Spinal cord (tissue), 10 donors: ENCODE measurements around the gene RNASE3. TPM values are rescaled to one million over a fixed set of nuclear protein-coding genes. Genes with fewer than 3 reads are reported as not detected.
"Not testable (repeated sequence)": the region's sequence is repeated elsewhere in the genome, so short reads cannot be mapped to it uniquely, and the experiment has no call there.

Experiments used
- DNase-seq, 6 donors: peaks; one replicate each; pipeline versions ENCODE4 v3.0.0 to v3.0.0-alpha.2; 2013 to 2015; ENCODE audit warnings: low spot score in 6 of 6, low read depth in 4 of 6
- H3K27ac ChIP-seq: one replicate; pipeline ENCODE4 v1.5.1; 2013; ENCODE audit warnings: low read depth, low read length, control low read depth
- H3K27me3 ChIP-seq: one replicate; pipeline ENCODE4 v1.6.1; 2013; ENCODE audit warnings: low read length; ENCODE audit not compliant: control insufficient read depth, insufficient read depth
- H3K36me3 ChIP-seq: one replicate; pipeline ENCODE4 v1.6.1; 2013; ENCODE audit warnings: low read length; ENCODE audit not compliant: control insufficient read depth, insufficient read depth
- H3K4me1 ChIP-seq: one replicate; pipeline ENCODE4 v1.6.1; 2013; ENCODE audit warnings: low read length; ENCODE audit not compliant: control insufficient read depth, insufficient read depth
- H3K4me3 ChIP-seq: one replicate; pipeline ENCODE4 v1.5.1; 2013; ENCODE audit warnings: low read depth, low read length, control low read depth
- H3K9me3 ChIP-seq: one replicate; pipeline ENCODE4 v1.6.1; 2013; ENCODE audit warnings: low read length; ENCODE audit not compliant: control insufficient read depth, insufficient read depth
- WGBS: methylation state at CpG from one replicate; pipeline ENCODE4 v1.1.5; 2013; ENCODE audit warnings: missing lambda C conversion rate; ENCODE audit not compliant: insufficient coverage; 5-methylcytosine and 5-hydroxymethylcytosine counted together
- polyA plus RNA-seq, 2 donors: library from polyadenylated mRNA; unstranded; fragments of 120-200 nt; gene quantifications; one replicate each; pipeline ENCODE4 v1.2.1, GENCODE V29; 2013; ENCODE audit not compliant: insufficient read length in 2 of 2
- total RNA-seq, 2 donors: library from RNA; depleted of rRNA in 1 of 2; stranded (reverse); fragments of 120-200 nt in 1 of 2; fragments of >200 nt in 1 of 2; gene quantifications; one replicate each; pipeline versions ENCODE4 v1.2.3 to v1.2.4, GENCODE V29; 2013 to 2014
- donor health status: healthy.

The RNASE3 gene
- total and polyA plus RNA-seq, 4 donors = 0.24 to 3.7 (median 0.55) TPM; not detected in 1

DNA sequence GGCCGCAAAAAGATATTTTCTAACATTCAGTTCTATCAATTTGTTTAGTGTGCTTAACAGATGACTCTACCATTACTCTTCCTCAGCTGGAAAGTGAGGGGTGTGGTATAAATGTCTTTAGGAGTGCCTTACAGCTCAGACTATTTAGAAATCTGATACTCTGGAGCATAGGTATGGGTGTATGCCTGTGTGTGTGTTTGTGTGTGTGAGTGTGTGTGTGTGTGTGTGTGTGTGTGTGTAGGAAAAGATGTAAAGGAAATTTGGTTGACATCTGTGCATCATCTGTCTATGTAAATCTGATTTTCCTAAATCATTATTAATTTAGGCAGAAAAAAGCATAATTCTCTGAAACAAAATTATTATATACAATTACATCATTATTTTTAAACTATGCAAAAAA is 16.0 kb downstream of the RNASE3 start:
- Histone ChIP-seq H3K36me3 (no peaks in the 10 kb centered on the region), H3K27ac (no peak overlapping the region), H3K4me1 (no peaks in the 10 kb centered on the region), H3K9me3 (no peaks in the 10 kb centered on the region), H3K4me3 (no peak overlapping the region), H3K27me3 (no peaks in the 10 kb centered on the region)
- no CpG with 5 or more reads among the region's 1 CpG for WGBS
- DNase-seq = no peak

DNA sequence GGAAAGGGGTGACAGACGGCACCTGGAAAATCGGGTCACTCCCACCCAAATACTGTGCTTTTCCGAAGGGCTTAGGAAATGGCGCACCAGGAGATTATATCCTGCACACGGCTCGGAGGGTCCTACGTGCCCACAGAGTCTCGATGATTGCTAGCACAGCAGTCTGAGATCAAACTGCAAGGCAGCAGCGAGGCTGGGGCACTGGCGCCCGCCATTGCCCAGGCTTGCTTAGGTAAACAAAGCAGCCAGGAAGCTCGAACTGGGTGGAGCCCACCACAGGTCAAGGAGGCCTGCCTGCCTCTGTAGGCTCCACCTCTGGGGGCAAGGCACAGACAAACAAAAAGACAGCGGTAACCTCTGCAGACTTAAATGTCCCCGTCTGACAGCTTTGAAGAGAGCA is 19.6 kb downstream of the RNASE3 start:
- H3K27ac ChIP-seq, DNase-seq, H3K36me3 ChIP-seq, H3K9me3 ChIP-seq, H3K4me1 ChIP-seq, H3K4me3 ChIP-seq, H3K27me3 ChIP-seq: not testable (repeated sequence)
- WGBS = 84% methylated on average over 12 of the region's 14 CpGs

- not testable (repeated sequence) for H3K4me3 ChIP-seq, H3K27me3 ChIP-seq, H3K9me3 ChIP-seq, H3K36me3 ChIP-seq, H3K4me1 ChIP-seq, H3K27ac ChIP-seq, DNase-seq
- WGBS = 77% methylated on average over 3 of the region's 11 CpGs
Observed at GRCh38 chr14:20919038-20919756, 28.0 kb downstream of the RNASE3 start.

GRCh38 chr14:20923766-20924297 is 32.6 kb downstream of the RNASE3 start:
- not testable (repeated sequence) for H3K9me3 ChIP-seq, H3K4me3 ChIP-seq, H3K27ac ChIP-seq, H3K4me1 ChIP-seq, H3K27me3 ChIP-seq, H3K36me3 ChIP-seq, DNase-seq
- no CpG with 5 or more reads among the region's 2 CpGs for WGBS

- H3K36me3 ChIP-seq = no peaks in the 10 kb centered on the region
- no peak overlapping the region for H3K4me3 ChIP-seq
- WGBS = 18% methylated on average over 14 of the region's 18 CpGs
- peak in 2 of 6 donors; percentile 1 to 4 for DNase-seq
- H3K27ac ChIP-seq = no peak overlapping the region
- no peaks in the 10 kb centered on the region for H3K4me1 ChIP-seq
- no peaks in the 10 kb centered on the region for H3K9me3 ChIP-seq
- no peaks in the 10 kb centered on the region for H3K27me3 ChIP-seq
Observed at GRCh38 chr14:20934148-20934762, 43.1 kb downstream of the RNASE3 start.

- Histone ChIP-seq H3K4me3 (no peak overlapping the region), H3K36me3 (no peaks in the 10 kb centered on the region), H3K27ac (no peak overlapping the region), H3K4me1 (no peaks in the 10 kb centered on the region), H3K9me3 (no peaks in the 10 kb centered on the region), H3K27me3 (no peaks in the 10 kb centered on the region)
- 78% methylated on average over 3 of the region's 5 CpGs for WGBS
- DNase-seq = no peak
Observed at GRCh38 chr14:20935303-20935984, 44.3 kb downstream of the RNASE3 start.

Other genes with a start within 250 kb of the RNASE3 start
- gene OR6S1, start 249.7 kb upstream of the RNASE3 start, total RNA-seq = not detected
- not detected for gene OR6S1, start 249.7 kb upstream of the RNASE3 start, polyA plus RNA-seq
- 10 to 100 TPM; 10.8 to 13.8 TPM for gene RNASE4, start 206.8 kb upstream of the RNASE3 start, total RNA-seq
- gene RNASE4, start 206.8 kb upstream of the RNASE3 start, polyA plus RNA-seq = 1 to 10 TPM in 1 of 2 donors, under 1 TPM in 1; 0.48 to 2.3 TPM
- gene ANG, start 202.6 kb upstream of the RNASE3 start, total RNA-seq = 1 to 10 TPM; 2.6 to 6.0 TPM
- 1 to 10 TPM; 1.4 to 2.8 TPM for gene ANG, start 202.6 kb upstream of the RNASE3 start, polyA plus RNA-seq
- gene EDDM3A, start 145.5 kb upstream of the RNASE3 start, total RNA-seq = not detected
- not detected for gene EDDM3A, start 145.5 kb upstream of the RNASE3 start, polyA plus RNA-seq
- gene EDDM3B, start 123.0 kb upstream of the RNASE3 start, total RNA-seq = not detected
- not detected for gene EDDM3B, start 123.0 kb upstream of the RNASE3 start, polyA plus RNA-seq
- 10 to 100 TPM in 1 of 2 donors, 1 to 10 TPM in 1; 8.7 to 11.3 TPM for gene RNASE6, start 110.1 kb upstream of the RNASE3 start, total RNA-seq
- 1 to 10 TPM; 4.3 to 6.1 TPM for gene RNASE6, start 110.1 kb upstream of the RNASE3 start, polyA plus RNA-seq
- gene RNASE1, start 88.5 kb upstream of the RNASE3 start, total RNA-seq = 100 to 1,000 TPM in 1 of 2 donors, 10 to 100 TPM in 1; 99.1 to 223 TPM
- 10 to 100 TPM; 50.2 to 77.1 TPM for gene RNASE1, start 88.5 kb upstream of the RNASE3 start, polyA plus RNA-seq
- 1 to 10 TPM in 1 of 2 donors, under 1 TPM in 1; 0.50 to 5.8 TPM for gene RNASE2, start 64.1 kb downstream of the RNASE3 start, total RNA-seq
- 1 to 10 TPM in 1 of 2 donors, under 1 TPM in 1; 0.90 to 1.1 TPM for gene RNASE2, start 64.1 kb downstream of the RNASE3 start, polyA plus RNA-seq
- 10 to 100 TPM; 31.1 to 65.0 TPM for gene METTL17, start 98.6 kb downstream of the RNASE3 start, total RNA-seq
- 10 to 100 TPM; 56.7 to 79.2 TPM for gene METTL17, start 98.6 kb downstream of the RNASE3 start, polyA plus RNA-seq
- gene SLC39A2, start 107.9 kb downstream of the RNASE3 start, total RNA-seq = under 1 TPM in 1 of 2 donors, not detected in 1; 0.17 TPM
- under 1 TPM in 1 of 2 donors, not detected in 1; 0.32 TPM for gene SLC39A2, start 107.9 kb downstream of the RNASE3 start, polyA plus RNA-seq
- 100 to 1,000 TPM; 233 to 301 TPM for gene NDRG2, start 133.7 kb downstream of the RNASE3 start, total RNA-seq
- gene NDRG2, start 133.7 kb downstream of the RNASE3 start, polyA plus RNA-seq = 100 to 1,000 TPM; 763 to 827 TPM
- under 1 TPM in 1 of 2 donors, not detected in 1; 0.44 TPM for gene TPPP2, start 138.8 kb downstream of the RNASE3 start, total RNA-seq
- under 1 TPM; 0.59 to 0.71 TPM for gene TPPP2, start 138.8 kb downstream of the RNASE3 start, polyA plus RNA-seq
- not detected for gene RNASE13, start 143.4 kb downstream of the RNASE3 start, total RNA-seq
- gene RNASE13, start 143.4 kb downstream of the RNASE3 start, polyA plus RNA-seq = not detected
- not detected for gene RNASE7, start 151.0 kb downstream of the RNASE3 start, total RNA-seq
- gene RNASE7, start 151.0 kb downstream of the RNASE3 start, polyA plus RNA-seq = under 1 TPM in 1 of 2 donors, not detected in 1; 0.12 TPM
- gene RNASE8, start 166.4 kb downstream of the RNASE3 start, total RNA-seq = not detected
- not detected for gene RNASE8, start 166.4 kb downstream of the RNASE3 start, polyA plus RNA-seq
- gene ARHGEF40, start 178.9 kb downstream of the RNASE3 start, total RNA-seq = 10 to 100 TPM; 37.9 to 71.0 TPM
- gene ARHGEF40, start 178.9 kb downstream of the RNASE3 start, polyA plus RNA-seq = 10 to 100 TPM; 83.1 to 98.9 TPM
- 10 to 100 TPM in 1 of 2 donors, 1 to 10 TPM in 1; 4.7 to 16.3 TPM for gene ZNF219, start 207.3 kb downstream of the RNASE3 start, total RNA-seq
- 10 to 100 TPM; 39.1 to 48.8 TPM for gene ZNF219, start 207.3 kb downstream of the RNASE3 start, polyA plus RNA-seq
- under 1 TPM; 0.50 to 0.72 TPM for gene TMEM253, start 209.7 kb downstream of the RNASE3 start, total RNA-seq
- 1 to 10 TPM in 1 of 2 donors, under 1 TPM in 1; 0.43 to 1.7 TPM for gene TMEM253, start 209.7 kb downstream of the RNASE3 start, polyA plus RNA-seq